GM12878 (cell line): ENCODE data around the gene COA5. TPM values are rescaled to one million over a fixed set of nuclear protein-coding genes. Genes with fewer than 3 reads are reported as not detected.

Experiments used
- ATAC-seq: fragments of 200-7000 bp; cut with Tn5 transposase; 3 replicates; pipeline ENCODE4 v1.9.1; 2020; ENCODE audit warnings: mild to moderate bottlenecking, moderate library complexity
- BruUV-seq: library from RNA; stranded (reverse); fragments of 400-500 nt; replicated peaks from 2 replicates; lab custom pipeline; 2021; lab: Mats Ljungman, UMichigan
- CTCF ChIA-PET: fragments of 300-600 bp; sonication (Branson Sonifier 250); formaldehyde crosslinking; extraction: SDS; loops from one replicate; lab custom pipeline; 2021; ENCODE audit warnings: inconsistent platforms; lab: Yijun Ruan, JAX
- POLR2A ChIA-PET: fragments of 350-600 bp; formaldehyde crosslinking; extraction: SDS; loops from one replicate; lab custom pipeline; 2021; ENCODE audit warnings: inconsistent platforms; lab: Charles Lee
- RAD21 ChIA-PET: fragments of 300-600 bp; sonication (Branson Sonifier 250); formaldehyde crosslinking; loops from one replicate; lab custom pipeline; 2023; ENCODE audit warnings: antibody characterized with exemption; ENCODE audit not compliant: unreplicated experiment; lab: Charles Lee
- SMC1A ChIA-PET: fragments of 300-600 bp; sonication (Branson Sonifier 250); formaldehyde crosslinking; loops from one replicate; lab custom pipeline; 2023; ENCODE audit not compliant: unreplicated experiment, uncharacterized antibody; lab: Charles Lee
- DNase-seq: peaks from one replicate; pipeline ENCODE4 v3.0.0-alpha.2; 2011; ENCODE audit warnings: low read depth, low spot score
- FAIRE-seq: peaks from 3 replicates; lab custom pipeline; 2011; peaks lifted over from hg19 to GRCh38; lab: Jason Lieb, UNC
- H2AFZ ChIP-seq: 2 replicates; pipeline ENCODE4 v1.6.0; 2011; ENCODE audit warnings: low read depth, low read length, control low read depth; ENCODE audit not compliant: control insufficient read depth
- H3K27ac ChIP-seq: 2 replicates; pipeline ENCODE4 v1.5.1; 2011; ENCODE audit warnings: control low read depth; ENCODE audit not compliant: control insufficient read depth, insufficient read depth
- H3K27me3 ChIP-seq, 2 experiments: replicated peaks in 1 of 2; 2 replicates each; pipeline versions ENCODE4 v1.6.0 to v1.6.1; 2011; ENCODE audit warnings: low read length in 1 of 2; ENCODE audit not compliant: control insufficient read depth in 2 of 2, insufficient read depth in 2 of 2
- H3K36me3 ChIP-seq, 2 experiments: 2 replicates each; pipeline ENCODE4 v1.5.1; 2011; ENCODE audit warnings: low read length in 1 of 2; ENCODE audit not compliant: control insufficient read depth in 2 of 2, insufficient read depth in 2 of 2
- H3K4me1 ChIP-seq: 2 replicates; pipeline ENCODE4 v1.6.1; 2011; ENCODE audit warnings: mild to moderate bottlenecking, low read length, moderate library complexity, mixed read lengths; ENCODE audit not compliant: control insufficient read depth, insufficient read depth
- H3K4me2 ChIP-seq: 2 replicates; pipeline ENCODE4 v1.6.0; 2011; ENCODE audit warnings: control low read depth; ENCODE audit not compliant: control insufficient read depth, insufficient read depth
- H3K4me3 ChIP-seq: fragments of 200-600 bp; sonication (generic); 2 replicates; pipeline ENCODE4 v1.5.1; 2016
- H3K79me2 ChIP-seq: 2 replicates; pipeline ENCODE4 v1.6.0; 2011; ENCODE audit warnings: low read length; ENCODE audit not compliant: control insufficient read depth, insufficient read depth
- H3K9ac ChIP-seq: 2 replicates; pipeline ENCODE4 v1.8.0; 2011; ENCODE audit warnings: low read length, control low read depth, mixed read lengths; ENCODE audit not compliant: control insufficient read depth, insufficient read depth
- H3K9me3 ChIP-seq: replicated peaks from 3 replicates; pipeline ENCODE4 v1.5.1; 2011; ENCODE audit warnings: mild to moderate bottlenecking, low read length; ENCODE audit not compliant: control insufficient read depth, insufficient read depth
- H4K20me1 ChIP-seq: 2 replicates; pipeline ENCODE4 v1.6.0; 2011; ENCODE audit not compliant: control insufficient read depth, insufficient read depth
- CBX3 ChIP-seq: fragments of 200-600 bp; sonication (generic); IDR thresholded peaks from 2 replicates; pipeline ENCODE4 v1.6.1; 2016; ENCODE audit warnings: low read depth, borderline replicate concordance
- CBX5 ChIP-seq: sonication (generic); IDR thresholded peaks from 2 replicates; pipeline ENCODE4 v1.6.1; 2016; ENCODE audit warnings: low read depth, moderate library complexity, mild to moderate bottlenecking, inconsistent platforms
- EGR1 ChIP-seq, 2 experiments: IDR thresholded peaks; 1 replicate in 1 of 2; 2 replicates in 1 of 2; pipeline ENCODE4 v1.6.1; 2011 to 2012; ENCODE audit warnings: low read depth in 2 of 2, low read length in 2 of 2, borderline replicate concordance in 1 of 2, mild to moderate bottlenecking in 1 of 2, moderate library complexity in 1 of 2
- ESRRA ChIP-seq: IDR thresholded peaks from 2 replicates; pipeline ENCODE4 v1.6.1; 2012; ENCODE audit warnings: mild to moderate bottlenecking, low read length, improper control_type of control experiment
- GATAD2B ChIP-seq: fragments of 450-650 bp; conservative IDR thresholded peaks from 2 replicates; pipeline ENCODE4 v1.6.1; 2017; ENCODE audit warnings: low read depth, mild to moderate bottlenecking, moderate library complexity
- JUND ChIP-seq: IDR thresholded peaks from 2 replicates; pipeline ENCODE4 v1.6.1; 2012; ENCODE audit warnings: low read depth, mild to moderate bottlenecking, low read length, improper control_type of control experiment, moderate library complexity
- LARP7 ChIP-seq: fragments of 450-650 bp; IDR thresholded peaks from 2 replicates; pipeline ENCODE4 v1.6.1; 2017; ENCODE audit warnings: mild to moderate bottlenecking
- SMAD5 ChIP-seq: IDR thresholded peaks from 2 replicates; pipeline ENCODE4 v1.6.1; 2016; ENCODE audit warnings: antibody characterized with exemption, low read depth
- SP1 ChIP-seq: IDR thresholded peaks from one replicate; pipeline ENCODE4 v1.6.1; 2011; ENCODE audit warnings: low read depth, low read length
- STAT1 ChIP-seq: fragments of 450-650 bp; conservative IDR thresholded peaks from 2 replicates; pipeline ENCODE4 v1.6.1; 2014; ENCODE audit warnings: antibody characterized with exemption, mild to moderate bottlenecking
- SUZ12 ChIP-seq: fragments of 200-600 bp; sonication (generic); IDR thresholded peaks from one replicate; pipeline ENCODE4 v1.6.1; 2018; ENCODE audit warnings: antibody characterized with exemption, mild to moderate bottlenecking; ENCODE audit not compliant: unreplicated experiment
- TAF1 ChIP-seq: IDR thresholded peaks from 2 replicates; pipeline ENCODE4 v1.6.1; 2011; ENCODE audit warnings: mild to moderate bottlenecking, low read depth, low read length, borderline replicate concordance
- TCF3 ChIP-seq: IDR thresholded peaks from 2 replicates; pipeline ENCODE4 v1.6.1; 2012; ENCODE audit warnings: low read depth, mild to moderate bottlenecking, low read length, borderline replicate concordance; ENCODE audit not compliant: insufficient read depth
- ZBTB33 ChIP-seq: fragments of 450-650 bp; IDR thresholded peaks from 2 replicates; pipeline ENCODE4 v1.6.1; 2017; ENCODE audit warnings: mild to moderate bottlenecking
- ZBTB40 ChIP-seq: fragments of 450-650 bp; IDR thresholded peaks from 2 replicates; pipeline ENCODE4 v1.6.1; 2016; ENCODE audit warnings: mild to moderate bottlenecking, moderate library complexity, borderline replicate concordance
- WGBS: methylation state at CpG from one replicate; pipeline ENCODE4 v1.1.6; 2016; ENCODE audit warnings: low lambda C conversion rate; ENCODE audit not compliant: insufficient replicate concordance, insufficient coverage; ENCODE audit errors: missing lambda C conversion rate; 5-methylcytosine and 5-hydroxymethylcytosine counted together
- in situ Hi-C: fragments of 300-500 bp; cut with MboI; formaldehyde crosslinking; loops from 9 replicates; pipeline ENCODE4 v1.14.3; 2018; ENCODE audit warnings: mixed read lengths
- intact Hi-C: fragments of 100-400 bp; cut with micrococcal nuclease; formaldehyde crosslinking; loops from one replicate; pipeline ENCODE4 v1.14.2; 2022; ENCODE audit not compliant: unreplicated experiment
- polyA plus RNA-seq, 11 experiments: library from polyadenylated mRNA; depleted of rRNA in 4 of 11; unstranded in 6 of 11; stranded (reverse) in 5 of 11; fragments of >200 nt; fragmentation: Nextera tagmentation in 4 of 11; fragmentation: Illumina TruSeq in 1 of 11; extraction: Ambion mirVana in 4 of 11; extraction: Trizol in 1 of 11; gene quantifications; 1 replicate in 1 of 11; 2 replicates in 10 of 11; pipeline versions ENCODE4 v1.2.1 to v1.2.3, GENCODE V29; 2011 to 2016; ENCODE audit warnings: inconsistent platforms in 2 of 11, missing spikeins in 2 of 11, low read depth in 1 of 11
- total RNA-seq, 4 experiments: library from RNA; depleted of rRNA in 3 of 4; stranded (reverse); fragments of >200 nt in 3 of 4; fragmentation: Illumina TruSeq in 1 of 4; extraction: Trizol in 1 of 4; gene quantifications; 2 replicates each; pipeline versions ENCODE4 v1.2.1 to v1.2.3, GENCODE V29; 2013 to 2021

The COA5 gene
- total and polyA plus RNA-seq, 10 of the 15 experiments (the other 5 are each of a cell fraction or from before 2014, with no cell fraction given): 20.7 to 63.3 (median 37.9) TPM

GRCh38 chr2:98552499-98553179 is 55.7 kb downstream of the COA5 start:
- no peak overlapping the region for H3K27ac ChIP-seq
- ChIA-PET RAD21 (interaction anchor here (0.5 to 1.1 kb wide), 2 partner anchors 27 to 533 kb away, joined by 3 to 4 read pairs; no protein-coding TSS in a partner anchor), CTCF (interaction anchor here (0.6 kb wide), 1 partner anchor 16 kb away, joined by 3 read pairs; no protein-coding TSS in a partner anchor), POLR2A (no interaction called here), SMC1A (interaction anchor here (0.6 kb wide), 1 partner anchor 106 kb away, joined by 3 read pairs; no protein-coding TSS in a partner anchor)
- no peaks in the 10 kb centered on the region for H4K20me1 ChIP-seq
- intact Hi-C loops (no loop called here), in situ Hi-C loops (no loop called here)
- no TSS peak for BruUV-seq
- FAIRE-seq: no peak
- no peak overlapping the region for H3K4me2 ChIP-seq
- H2AFZ ChIP-seq: no peak overlapping the region
- no peaks in the 10 kb centered on the region for H3K9me3 ChIP-seq
- H3K79me2 ChIP-seq: no peaks in the 10 kb centered on the region
- H3K36me3 ChIP-seq: peaks cover 45% of the 10 kb centered on the region in 2 experiments
- no peak for DNase-seq
- no peaks in the 10 kb centered on the region for H3K27me3 ChIP-seq
- no peak for ATAC-seq
- WGBS: 99% methylated on average over 7 of the region's 7 CpGs
- no peak overlapping the region for H3K9ac ChIP-seq
- no peak overlapping the region for H3K4me3 ChIP-seq
- peaks cover 53% of the 10 kb centered on the region for H3K4me1 ChIP-seq
- TF ChIP-seq CBX3 (no peak), GATAD2B (no peak), ZBTB40 (no peak), SUZ12 (no peak), ZBTB33 (no peak), SP1 (no peak), STAT1 (no peak), JUND (no peak), TCF3 (no peak), ESRRA (no peak), LARP7 (no peak), CBX5 (no peak), SMAD5 (no peak), TAF1 (no peak), EGR1 (IDR thresholded peaks at IDR 0.05; ENCODE audit: borderline replicate concordance in 1 of 2, low read depth in 2 of 2, low read length in 2 of 2) (no peak)
